KMS-11 (cell line): Measurements from ENCODE around the gene DSCAM.

ENCODE experiments used
- H2AFZ ChIP-seq: fragments of 200-600 bp; sonication (generic); 2 replicates; pipeline ENCODE4 v1.6.1; 2016; ENCODE audit warnings: antibody characterized with exemption, mixed run types, low read depth
- H3K27ac ChIP-seq: fragments of 200-600 bp; sonication (generic); 2 replicates; pipeline ENCODE4 v1.6.1; 2016; ENCODE audit warnings: mild to moderate bottlenecking, mixed run types
- H3K27me3 ChIP-seq: fragments of 200-600 bp; sonication (generic); 2 replicates; pipeline ENCODE4 v1.6.1; 2017; ENCODE audit warnings: mild to moderate bottlenecking, low read depth, mixed run types, moderate library complexity; ENCODE audit not compliant: insufficient read depth
- H3K36me3 ChIP-seq: fragments of 200-600 bp; sonication (generic); 2 replicates; pipeline ENCODE4 v1.6.1; 2017; ENCODE audit warnings: mild to moderate bottlenecking, mixed run types; ENCODE audit not compliant: insufficient read depth
- H3K4me1 ChIP-seq: fragments of 200-600 bp; sonication (generic); 2 replicates; pipeline ENCODE4 v1.6.1; 2016; ENCODE audit warnings: mild to moderate bottlenecking, low read depth, mixed run types; ENCODE audit not compliant: poor library complexity, severe bottlenecking
- H3K4me2 ChIP-seq: fragments of 200-600 bp; sonication (generic); 2 replicates; pipeline ENCODE4 v1.7.0; 2016; ENCODE audit warnings: mild to moderate bottlenecking, mixed run types
- H3K4me3 ChIP-seq: fragments of 200-600 bp; sonication (generic); IDR thresholded peaks from 2 replicates; pipeline ENCODE4 v1.6.1; 2017; ENCODE audit warnings: low read depth, low read length, mixed read lengths; ENCODE audit not compliant: insufficient read depth
- H3K79me2 ChIP-seq: fragments of 200-600 bp; sonication (generic); 2 replicates; pipeline ENCODE4 v1.6.1; 2016; ENCODE audit warnings: low read depth, mixed run types; ENCODE audit not compliant: insufficient read depth
- H3K9ac ChIP-seq: fragments of 200-600 bp; sonication (generic); 2 replicates; pipeline ENCODE4 v1.6.1; 2016; ENCODE audit warnings: mild to moderate bottlenecking, mixed run types
- H4K20me1 ChIP-seq: fragments of 200-600 bp; sonication (generic); 2 replicates; pipeline ENCODE4 v1.6.1; 2016; ENCODE audit warnings: mild to moderate bottlenecking, mixed run types; ENCODE audit not compliant: insufficient read depth
- TF ChIP-seq, protein P1 (sequence below): fragments of 200-600 bp; sonication (generic); conservative IDR thresholded peaks from 2 replicates; pipeline ENCODE4 v1.6.1; 2017; ENCODE audit warnings: low read depth, mild to moderate bottlenecking, antibody characterized with exemption, low read length, moderate library complexity, mixed read lengths

Gene DSCAM

DNA sequence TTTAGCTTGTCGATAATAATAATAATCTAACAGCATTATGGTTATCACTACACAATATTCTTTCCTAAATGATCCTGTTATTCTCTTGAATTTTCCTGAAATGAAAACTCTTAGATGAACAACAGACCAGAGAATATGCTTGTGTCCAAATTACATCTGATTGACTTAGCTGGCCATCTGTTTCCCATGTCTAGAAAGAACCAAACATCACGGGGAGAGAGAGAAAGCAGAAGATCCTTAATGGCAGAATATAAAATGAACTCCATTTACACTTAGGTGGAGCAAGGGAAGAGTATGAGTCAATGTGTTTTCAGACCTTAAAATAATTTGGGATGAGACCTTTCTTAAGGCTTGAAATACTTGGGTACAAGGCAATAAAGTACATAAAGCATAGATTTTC is 162.2 kb downstream of the DSCAM start:
- no peak overlapping the region for H2AFZ ChIP-seq
- H4K20me1 ChIP-seq: no peaks in the 10 kb centered on the region
- no peak overlapping the region for H3K4me2 ChIP-seq
- H3K27me3 ChIP-seq: no peaks in the 10 kb centered on the region
- H3K79me2 ChIP-seq: no peaks in the 10 kb centered on the region
- H3K27ac ChIP-seq: no peak overlapping the region
- TF ChIP-seq, protein P1, sequence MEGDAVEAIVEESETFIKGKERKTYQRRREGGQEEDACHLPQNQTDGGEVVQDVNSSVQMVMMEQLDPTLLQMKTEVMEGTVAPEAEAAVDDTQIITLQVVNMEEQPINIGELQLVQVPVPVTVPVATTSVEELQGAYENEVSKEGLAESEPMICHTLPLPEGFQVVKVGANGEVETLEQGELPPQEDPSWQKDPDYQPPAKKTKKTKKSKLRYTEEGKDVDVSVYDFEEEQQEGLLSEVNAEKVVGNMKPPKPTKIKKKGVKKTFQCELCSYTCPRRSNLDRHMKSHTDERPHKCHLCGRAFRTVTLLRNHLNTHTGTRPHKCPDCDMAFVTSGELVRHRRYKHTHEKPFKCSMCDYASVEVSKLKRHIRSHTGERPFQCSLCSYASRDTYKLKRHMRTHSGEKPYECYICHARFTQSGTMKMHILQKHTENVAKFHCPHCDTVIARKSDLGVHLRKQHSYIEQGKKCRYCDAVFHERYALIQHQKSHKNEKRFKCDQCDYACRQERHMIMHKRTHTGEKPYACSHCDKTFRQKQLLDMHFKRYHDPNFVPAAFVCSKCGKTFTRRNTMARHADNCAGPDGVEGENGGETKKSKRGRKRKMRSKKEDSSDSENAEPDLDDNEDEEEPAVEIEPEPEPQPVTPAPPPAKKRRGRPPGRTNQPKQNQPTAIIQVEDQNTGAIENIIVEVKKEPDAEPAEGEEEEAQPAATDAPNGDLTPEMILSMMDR: no peak
- H3K4me1 ChIP-seq: no peaks in the 10 kb centered on the region
- no peaks in the 10 kb centered on the region for H3K36me3 ChIP-seq
- no peak overlapping the region for H3K4me3 ChIP-seq
- no peak overlapping the region for H3K9ac ChIP-seq

DNA sequence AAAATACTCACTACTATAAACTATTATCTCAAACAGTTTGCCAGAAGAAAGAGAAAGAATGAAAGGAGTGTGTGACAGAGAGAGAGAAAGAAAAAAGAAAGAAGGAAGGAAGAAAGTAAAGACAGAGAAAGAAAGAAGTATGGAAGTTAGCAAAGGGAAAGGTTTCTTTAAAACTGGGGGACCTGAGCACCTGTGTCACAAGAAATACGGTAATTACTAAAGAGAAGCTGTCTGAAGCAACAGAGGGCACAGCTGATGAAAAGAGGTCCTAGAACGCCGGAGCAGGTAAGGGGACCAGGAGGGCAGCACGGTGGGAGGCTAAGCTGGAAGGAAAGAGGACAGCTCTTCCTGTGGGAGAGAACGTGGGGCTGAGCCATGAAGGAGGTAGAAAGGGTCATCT is 163.6 kb downstream of the DSCAM start:
- H3K4me1 ChIP-seq: no peaks in the 10 kb centered on the region
- H3K4me2 ChIP-seq: no peak overlapping the region
- H2AFZ ChIP-seq: no peak overlapping the region
- no peaks in the 10 kb centered on the region for H3K79me2 ChIP-seq
- no peak overlapping the region for H3K4me3 ChIP-seq
- no peak overlapping the region for H3K27ac ChIP-seq
- H4K20me1 ChIP-seq: no peaks in the 10 kb centered on the region
- no peaks in the 10 kb centered on the region for H3K36me3 ChIP-seq
- no peaks in the 10 kb centered on the region for H3K27me3 ChIP-seq
- H3K9ac ChIP-seq: no peak overlapping the region
- TF ChIP-seq, protein P1: no peak

DNA sequence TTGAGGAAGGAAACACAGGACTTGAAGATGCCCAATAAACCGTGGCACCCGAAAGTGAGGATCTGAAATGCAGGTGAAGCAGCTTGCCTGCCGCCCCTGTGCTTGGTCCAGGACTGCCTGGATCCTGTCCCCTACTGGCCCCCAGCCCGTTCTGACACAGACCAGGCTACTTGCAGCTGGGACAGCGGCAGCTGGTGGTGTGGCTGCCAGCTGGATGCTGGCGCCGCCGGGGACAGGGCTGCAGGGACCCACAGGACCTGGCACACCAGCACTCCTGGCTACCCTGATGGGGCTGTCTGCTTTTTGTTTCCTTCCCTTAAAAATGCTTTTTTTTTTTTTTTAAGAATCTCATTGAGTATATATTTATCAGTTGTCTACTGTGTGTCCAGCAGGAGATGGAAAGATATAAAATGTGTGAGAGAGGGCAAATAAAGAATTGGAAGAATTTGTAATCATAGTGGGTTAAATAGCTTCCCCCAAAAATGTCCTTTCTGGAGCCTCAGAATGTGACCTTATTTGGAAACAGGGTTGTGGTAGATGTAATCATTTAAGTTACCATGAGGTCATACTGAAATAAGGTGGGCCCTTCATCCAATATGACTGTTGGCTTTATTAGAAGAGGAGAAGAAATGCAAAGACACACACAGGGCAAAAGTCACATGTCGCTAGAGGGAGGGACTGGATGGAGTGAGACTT is 165.6 kb downstream of the DSCAM start:
- Histone ChIP-seq H4K20me1 (no peaks in the 10 kb centered on the region), H3K4me3 (no peak overlapping the region), H2AFZ (no peak overlapping the region), H3K4me2 (no peak overlapping the region), H3K36me3 (no peaks in the 10 kb centered on the region), H3K9ac (no peak overlapping the region), H3K79me2 (no peaks in the 10 kb centered on the region), H3K27ac (no peak overlapping the region), H3K27me3 (no peaks in the 10 kb centered on the region), H3K4me1 (no peaks in the 10 kb centered on the region)
- TF ChIP-seq, protein P1: no peak

DNA sequence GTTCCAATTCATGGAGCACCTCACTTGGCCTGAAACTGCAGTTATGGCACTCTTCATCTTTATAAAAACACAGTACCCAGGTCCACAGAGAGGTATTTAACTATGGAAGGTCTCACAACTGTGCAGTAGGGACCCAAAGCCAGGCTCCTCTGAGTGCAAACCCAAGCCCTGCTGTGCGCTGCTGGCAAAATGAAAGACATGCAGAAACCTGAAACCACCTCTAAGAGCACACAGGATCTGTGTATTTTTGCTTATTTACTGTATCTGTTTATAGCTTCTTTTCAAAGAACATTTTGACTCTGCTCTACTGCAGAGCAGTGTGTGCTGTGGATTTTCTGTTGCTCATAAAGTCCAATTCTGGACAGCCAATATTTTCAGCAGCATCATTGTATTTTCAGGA is 166.6 kb downstream of the DSCAM start:
- Histone ChIP-seq H3K27me3 (no peaks in the 10 kb centered on the region), H3K4me1 (no peaks in the 10 kb centered on the region), H3K36me3 (no peaks in the 10 kb centered on the region), H4K20me1 (no peaks in the 10 kb centered on the region), H3K4me3 (no peak overlapping the region), H2AFZ (no peak overlapping the region), H3K9ac (no peak overlapping the region), H3K79me2 (no peaks in the 10 kb centered on the region), H3K4me2 (no peak overlapping the region), H3K27ac (no peak overlapping the region)
- TF ChIP-seq, protein P1: no peak
